Cardiac septum (tissue), 1 donor: ENCODE data around the gene CDKN2B-AS1. TPM values are rescaled to one million over a fixed set of nuclear protein-coding genes. Genes with fewer than 3 reads are reported as not detected.

Source experiments
- DNase-seq: peaks from one replicate; pipeline ENCODE4 v3.0.0-alpha.2; 2020; ENCODE audit warnings: low spot score
- intact Hi-C: fragments of 100-400 bp; cut with DNase I; formaldehyde crosslinking; loops from one replicate; pipeline ENCODE4 v1.14.0; 2022
- total RNA-seq: library from RNA; stranded (reverse); fragmentation: NEBNext Ultra II Directional; extraction: Animal tissue kit (Norgen Biotek cat#: 25700); gene quantifications from one replicate; pipeline ENCODE4 v1.2.1, GENCODE V29; 2021
- donor health status: DM: no; HTN: no; CAD: no.

CDKN2B-AS1 gene
- total RNA-seq, 1 donor from 2014 or later: not detected

GRCh38 chr9:21997480-21997879 lies 2.9 kb downstream of the CDKN2B-AS1 start:
- DNase-seq: no peak
- intact Hi-C loops: no loop called here

GRCh38 chr9:21998026-21998425 lies 3.4 kb downstream of the CDKN2B-AS1 start:
- intact Hi-C loops: no loop called here
- no peak for DNase-seq

- intact Hi-C loops: loop anchor here (10.0 kb wide), 1 partner anchor 103 kb away; no protein-coding TSS in a partner anchor
- DNase-seq: no peak
Measured at GRCh38 chr9:22002038-22002437, 7.4 kb downstream of the CDKN2B-AS1 start.

- intact Hi-C loops: loop anchor here (5.0 to 10.0 kb wide), 3 partner anchors 38 to 193 kb away; no protein-coding TSS in a partner anchor
- DNase-seq: no peak
Measured at GRCh38 chr9:22005021-22005701, 10.6 kb downstream of the CDKN2B-AS1 start.

GRCh38 chr9:22005702-22006606 lies 11.4 kb downstream of the CDKN2B-AS1 start:
- intact Hi-C loops: loop anchor here (5.0 to 10.0 kb wide), 3 partner anchors 39 to 194 kb away; no protein-coding TSS in a partner anchor
- no peak for DNase-seq

- DNase-seq: no peak
- intact Hi-C loops: loop anchor here (5.0 to 10.0 kb wide), 3 partner anchors 41 to 196 kb away; no protein-coding TSS in a partner anchor
Measured at GRCh38 chr9:22008384-22008716, 13.8 kb downstream of the CDKN2B-AS1 start.

GRCh38 chr9:22008717-22009505 lies 14.3 kb downstream of the CDKN2B-AS1 start, which contains the start of gene CDKN2B:
Gene CDKN2B (minus strand): TSS chr9:22009305. CDS start chr9:22008953, 352 bp downstream.
- intact Hi-C loops: loop anchor here (5.0 to 10.0 kb wide), 3 partner anchors 42 to 197 kb away; no protein-coding TSS in a partner anchor
- peak; percentile 97 for DNase-seq

GRCh38 chr9:22009506-22009867 lies 14.9 kb downstream of the CDKN2B-AS1 start:
- DNase-seq: no peak
- intact Hi-C loops: loop anchor here (5.0 to 10.0 kb wide), 3 partner anchors 42 to 197 kb away; no protein-coding TSS in a partner anchor

- no peak for DNase-seq
- intact Hi-C loops: no loop called here
Measured at GRCh38 chr9:22010866-22011625, 16.5 kb downstream of the CDKN2B-AS1 start.

- intact Hi-C loops: no loop called here
- DNase-seq: no peak
Measured at GRCh38 chr9:22022396-22022795, 27.8 kb downstream of the CDKN2B-AS1 start.

GRCh38 chr9:22026696-22027095 lies 32.1 kb downstream of the CDKN2B-AS1 start:
- intact Hi-C loops: no loop called here
- no peak for DNase-seq

GRCh38 chr9:22028394-22028793 lies 33.8 kb downstream of the CDKN2B-AS1 start:
- intact Hi-C loops: no loop called here
- DNase-seq: no peak

- intact Hi-C loops: no loop called here
- DNase-seq: no peak
Measured at GRCh38 chr9:22029231-22029630, 34.6 kb downstream of the CDKN2B-AS1 start.

GRCh38 chr9:22030101-22030598 lies 35.6 kb downstream of the CDKN2B-AS1 start:
- intact Hi-C loops: loop anchor here (10.0 kb wide), 2 partner anchors 205 to 215 kb away; no protein-coding TSS in a partner anchor
- DNase-seq: no peak

GRCh38 chr9:22031655-22032411 lies 37.2 kb downstream of the CDKN2B-AS1 start:
- intact Hi-C loops: loop anchor here (10.0 kb wide), 2 partner anchors 203 to 217 kb away; no protein-coding TSS in a partner anchor
- no peak for DNase-seq

GRCh38 chr9:22033012-22033630 lies 38.5 kb downstream of the CDKN2B-AS1 start:
- intact Hi-C loops: loop anchor here (10.0 kb wide), 2 partner anchors 202 to 218 kb away; no protein-coding TSS in a partner anchor
- no peak for DNase-seq

GRCh38 chr9:22035591-22036011 lies 41.0 kb downstream of the CDKN2B-AS1 start:
- no peak for DNase-seq
- intact Hi-C loops: loop anchor here (10.0 kb wide), 2 partner anchors 199 to 221 kb away; no protein-coding TSS in a partner anchor
